ENCODE measurements around the gene LGALS9.
"Not testable (repeated sequence)": the region's sequence is repeated elsewhere in the genome, so short reads cannot be mapped to it uniquely, and the experiment has no call there.

The LGALS9 gene

DNA sequence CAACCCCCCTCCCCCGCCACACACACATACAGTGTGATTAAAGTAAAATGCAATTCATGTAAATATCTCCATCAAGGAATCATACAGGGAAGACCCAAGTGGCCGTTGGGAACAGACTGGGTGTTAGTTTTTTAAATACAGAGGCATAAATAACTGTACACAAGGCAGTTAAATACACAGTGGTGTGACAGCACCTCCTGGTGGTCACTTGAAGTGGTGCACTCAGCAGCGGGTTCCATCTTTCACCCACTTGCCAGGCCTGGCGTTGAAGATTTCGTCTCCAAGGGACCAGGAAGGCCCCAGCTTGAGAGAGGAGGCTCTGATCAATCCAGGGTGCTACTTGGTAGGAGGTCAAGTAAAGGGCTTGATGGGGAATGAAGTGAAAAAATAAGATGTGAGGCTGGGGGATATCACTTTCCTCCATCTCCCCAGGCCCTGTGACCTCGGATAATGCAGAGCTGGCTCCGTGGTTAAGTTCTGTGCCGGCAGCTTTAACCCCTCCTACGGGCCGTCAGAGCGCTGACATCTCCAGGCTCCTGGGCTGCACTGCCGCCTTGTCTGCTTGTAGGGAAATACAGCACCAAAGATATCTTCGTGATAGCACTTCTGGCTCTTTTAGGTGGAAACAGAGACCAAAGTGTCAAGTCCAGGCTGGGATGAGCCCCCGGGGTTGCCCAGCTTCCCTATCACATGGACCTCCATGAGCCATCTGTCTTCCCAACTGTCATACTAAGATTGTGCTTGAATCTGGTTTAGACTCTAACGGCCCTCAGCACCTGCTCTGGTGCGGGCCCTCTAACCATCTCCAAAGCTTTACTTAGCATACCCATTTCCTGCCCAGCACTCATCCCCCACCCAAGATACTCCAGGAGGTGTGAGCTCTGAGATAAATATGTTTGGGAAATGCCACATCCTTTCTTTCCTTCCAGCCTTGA, 20.7 kb downstream of the LGALS9 start:
- Histone ChIP-seq H3K9me3 (ENCODE audit: control insufficient read depth, low read length) (no peaks in the 10 kb centered on the region), H3K4me3 (ENCODE audit: insufficient read depth, low read depth, low read length) (no peak overlapping the region), H3K27ac (ENCODE audit: insufficient read depth, low read depth, low read length, poor library complexity, severe bottlenecking) (no peak overlapping the region), H3K27me3 (ENCODE audit: control insufficient read depth, insufficient read depth, low read length, poor library complexity, severe bottlenecking) (no peaks in the 10 kb centered on the region), H3K4me1 (ENCODE audit: control insufficient read depth, insufficient read depth, low read length) (no peaks in the 10 kb centered on the region), H3K36me3 (ENCODE audit: control insufficient read depth, insufficient read depth, low read length) (no peaks in the 10 kb centered on the region)
- WGBS, 2 experiments: 69 to 72% methylated on average over 16 of the region's 16 CpGs

DNA sequence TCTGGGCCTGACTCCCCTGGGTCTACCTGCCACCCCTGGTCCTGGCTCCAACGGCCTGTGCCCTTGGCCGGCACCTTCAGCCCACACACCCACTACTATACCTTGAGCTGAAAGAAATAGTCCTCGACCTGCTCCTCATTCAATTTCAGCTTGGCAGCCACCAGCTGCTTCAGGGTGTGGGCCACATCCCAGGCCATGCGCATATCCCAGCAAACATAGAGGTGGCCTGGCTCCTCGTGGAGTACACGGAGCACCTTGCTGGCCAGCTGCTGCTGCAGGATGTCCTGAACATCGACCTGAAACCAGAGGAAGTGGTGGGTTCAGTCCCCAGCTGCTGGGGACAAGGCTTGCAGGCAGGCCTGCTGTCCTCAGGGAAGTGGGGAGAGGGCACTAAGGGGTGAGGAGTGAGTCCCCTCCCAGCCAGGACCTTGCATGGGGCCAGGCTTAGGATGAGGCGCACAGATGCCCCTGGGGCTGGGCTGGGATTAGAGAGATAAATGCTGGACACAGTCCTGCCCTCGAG, 22.5 kb downstream of the LGALS9 start:
- not testable (repeated sequence) for H3K9me3 ChIP-seq (ENCODE audit: control insufficient read depth, low read length); H3K36me3 ChIP-seq (ENCODE audit: control insufficient read depth, insufficient read depth, low read length); H3K4me3 ChIP-seq (ENCODE audit: insufficient read depth, low read depth, low read length); H3K27me3 ChIP-seq (ENCODE audit: control insufficient read depth, insufficient read depth, low read length, poor library complexity, severe bottlenecking); H3K27ac ChIP-seq (ENCODE audit: insufficient read depth, low read depth, low read length, poor library complexity, severe bottlenecking); H3K4me1 ChIP-seq (ENCODE audit: control insufficient read depth, insufficient read depth, low read length)
- WGBS, 2 experiments: 88 to 91% methylated on average over 8 to 9 of the region's 9 CpGs

DNA sequence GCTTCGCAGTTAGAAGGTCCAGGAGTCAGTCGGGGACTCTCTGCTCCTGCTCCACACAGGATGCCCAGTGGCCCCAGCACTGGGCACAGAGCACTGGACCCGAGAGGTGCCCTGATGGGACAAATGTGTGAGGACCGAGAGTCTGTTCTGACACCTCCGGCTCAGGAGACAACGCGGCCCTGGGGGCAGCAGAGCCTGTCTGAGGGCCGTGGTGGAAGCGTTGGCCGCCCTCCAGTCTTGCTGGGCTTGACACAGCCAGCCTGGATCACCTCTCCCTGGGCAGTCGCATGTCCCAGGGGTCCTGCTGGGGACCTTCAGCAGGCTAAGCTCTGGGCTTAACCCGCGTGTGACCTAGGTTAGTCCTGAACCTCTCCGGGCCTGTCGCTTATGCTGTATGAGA, 23.1 kb downstream of the LGALS9 start:
- no peak overlapping the region for H3K27ac ChIP-seq (ENCODE audit: insufficient read depth, low read depth, low read length, poor library complexity, severe bottlenecking)
- H3K4me3 ChIP-seq (ENCODE audit: insufficient read depth, low read depth, low read length): no peak overlapping the region
- H3K9me3 ChIP-seq (ENCODE audit: control insufficient read depth, low read length): no peaks in the 10 kb centered on the region
- WGBS, 2 experiments: 94% methylated on average over 15 of the region's 15 CpGs
- no peaks in the 10 kb centered on the region for H3K36me3 ChIP-seq (ENCODE audit: control insufficient read depth, insufficient read depth, low read length)
- H3K27me3 ChIP-seq (ENCODE audit: control insufficient read depth, insufficient read depth, low read length, poor library complexity, severe bottlenecking): no peaks in the 10 kb centered on the region
- no peaks in the 10 kb centered on the region for H3K4me1 ChIP-seq (ENCODE audit: control insufficient read depth, insufficient read depth, low read length)

DNA sequence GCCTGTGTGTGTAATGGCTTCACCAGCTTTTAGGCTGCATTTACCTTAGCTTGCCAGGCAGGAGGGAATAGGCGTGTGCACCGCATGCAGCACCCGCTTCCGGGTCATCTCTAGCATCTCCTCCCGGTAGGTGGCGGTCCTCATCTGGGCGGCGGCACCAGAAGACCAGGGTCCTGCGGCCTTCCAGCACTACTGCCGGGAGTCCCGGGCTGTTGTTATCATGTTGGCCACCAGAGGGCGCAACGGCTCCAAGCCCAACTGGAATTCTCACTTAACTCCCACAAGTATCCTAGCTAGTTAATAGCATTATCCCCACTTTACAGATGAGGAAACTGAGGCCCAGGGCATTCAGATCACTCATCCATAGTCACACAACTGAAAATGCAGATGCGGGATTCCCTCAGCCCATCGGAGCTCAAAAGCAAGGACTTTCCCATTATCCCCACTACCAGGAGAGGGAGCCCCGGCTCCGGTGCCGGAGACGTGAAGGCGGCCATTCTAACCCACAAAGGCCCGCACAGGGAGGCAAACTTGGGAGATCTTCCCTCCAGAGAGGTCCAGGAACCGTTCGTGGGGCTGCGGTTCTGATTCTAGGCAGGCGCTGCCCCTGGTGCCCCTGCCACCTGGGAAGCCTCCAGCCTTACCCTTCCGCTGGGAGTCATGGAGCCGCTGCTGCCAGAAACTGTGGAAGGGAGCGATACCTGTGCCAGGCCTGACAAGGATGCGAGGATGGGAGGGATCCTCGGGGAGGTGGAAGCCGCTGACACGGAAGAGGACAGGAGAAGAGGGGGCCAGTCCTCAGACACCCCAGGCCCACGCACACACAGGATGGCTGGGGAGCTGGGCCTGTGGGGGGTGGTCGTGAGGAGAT, 23.9 kb downstream of the LGALS9 start:
- H3K27ac ChIP-seq (ENCODE audit: insufficient read depth, low read depth, low read length, poor library complexity, severe bottlenecking): no peak overlapping the region
- no peaks in the 10 kb centered on the region for H3K4me1 ChIP-seq (ENCODE audit: control insufficient read depth, insufficient read depth, low read length)
- no peaks in the 10 kb centered on the region for H3K27me3 ChIP-seq (ENCODE audit: control insufficient read depth, insufficient read depth, low read length, poor library complexity, severe bottlenecking)
- H3K4me3 ChIP-seq (ENCODE audit: insufficient read depth, low read depth, low read length): no peak overlapping the region
- no peaks in the 10 kb centered on the region for H3K36me3 ChIP-seq (ENCODE audit: control insufficient read depth, insufficient read depth, low read length)
- 51 to 52% methylated on average over 34 of the region's 34 CpGs for WGBS, 2 experiments
- H3K9me3 ChIP-seq (ENCODE audit: control insufficient read depth, low read length): no peaks in the 10 kb centered on the region

DNA sequence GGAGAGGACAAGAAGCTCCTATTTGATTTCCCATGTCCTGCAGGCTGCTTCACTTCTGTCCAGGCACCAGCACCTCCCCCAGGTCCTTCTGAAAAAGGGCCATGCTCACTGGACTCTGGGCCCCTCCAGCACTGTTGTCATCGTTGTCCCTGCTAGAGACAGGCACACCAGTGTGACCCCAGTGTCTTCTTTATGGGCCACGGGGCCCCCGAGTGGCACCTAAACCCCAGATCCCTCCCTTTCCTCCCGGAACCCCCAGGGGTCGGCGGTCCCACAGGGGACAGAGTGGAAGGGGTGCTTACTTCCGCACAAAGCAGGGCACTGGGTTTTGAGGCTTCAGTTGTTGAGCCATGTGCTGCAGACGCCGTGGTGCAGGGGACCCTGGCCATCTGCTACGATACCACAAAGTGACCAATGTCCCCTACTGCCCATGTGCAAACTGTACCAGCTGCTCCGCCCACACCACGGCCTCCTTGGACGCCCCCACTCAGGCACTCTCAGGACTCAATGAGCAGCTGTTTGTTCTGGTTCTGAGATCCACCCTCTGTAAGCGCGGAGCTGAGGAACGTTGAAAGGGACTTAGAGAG, 24.6 kb downstream of the LGALS9 start:
- WGBS, 2 experiments: 92 to 93% methylated on average over 16 of the region's 16 CpGs
- H3K27ac ChIP-seq (ENCODE audit: insufficient read depth, low read depth, low read length, poor library complexity, severe bottlenecking); H3K36me3 ChIP-seq (ENCODE audit: control insufficient read depth, insufficient read depth, low read length): not testable (repeated sequence)

DNA sequence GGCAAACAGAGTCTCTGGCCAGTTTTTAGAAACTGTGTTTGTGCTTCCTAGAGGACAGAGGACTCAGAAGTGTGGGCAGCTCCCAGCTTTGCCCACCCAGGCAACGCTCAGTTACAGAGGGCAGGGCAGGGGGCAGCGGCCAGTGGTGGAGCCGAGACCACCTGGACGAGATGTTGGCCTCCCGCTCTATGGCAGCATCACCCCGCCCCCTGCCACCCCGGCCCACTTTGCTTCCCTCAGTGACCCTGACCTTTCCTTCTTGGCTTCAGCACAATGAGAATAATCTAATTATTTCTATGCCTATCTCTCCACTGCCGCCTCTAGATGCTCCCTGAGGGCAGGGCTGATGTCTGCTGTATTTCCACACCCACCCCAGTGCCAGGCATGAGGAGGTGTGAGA, 25.6 kb downstream of the LGALS9 start:
- not testable (repeated sequence) for H3K4me1 ChIP-seq (ENCODE audit: control insufficient read depth, insufficient read depth, low read length); H3K4me3 ChIP-seq (ENCODE audit: insufficient read depth, low read depth, low read length); H3K36me3 ChIP-seq (ENCODE audit: control insufficient read depth, insufficient read depth, low read length); H3K9me3 ChIP-seq (ENCODE audit: control insufficient read depth, low read length); H3K27me3 ChIP-seq (ENCODE audit: control insufficient read depth, insufficient read depth, low read length, poor library complexity, severe bottlenecking); H3K27ac ChIP-seq (ENCODE audit: insufficient read depth, low read depth, low read length, poor library complexity, severe bottlenecking)
- 82 to 83% methylated on average over 8 of the region's 8 CpGs for WGBS, 2 experiments

More for the DNA sequence above, 24.6 kb downstream of the LGALS9 start:
- not testable (repeated sequence) for H3K27me3 ChIP-seq (ENCODE audit: control insufficient read depth, insufficient read depth, low read length, poor library complexity, severe bottlenecking); H3K9me3 ChIP-seq (ENCODE audit: control insufficient read depth, low read length); H3K4me3 ChIP-seq (ENCODE audit: insufficient read depth, low read depth, low read length); H3K4me1 ChIP-seq (ENCODE audit: control insufficient read depth, insufficient read depth, low read length)

DNA sequence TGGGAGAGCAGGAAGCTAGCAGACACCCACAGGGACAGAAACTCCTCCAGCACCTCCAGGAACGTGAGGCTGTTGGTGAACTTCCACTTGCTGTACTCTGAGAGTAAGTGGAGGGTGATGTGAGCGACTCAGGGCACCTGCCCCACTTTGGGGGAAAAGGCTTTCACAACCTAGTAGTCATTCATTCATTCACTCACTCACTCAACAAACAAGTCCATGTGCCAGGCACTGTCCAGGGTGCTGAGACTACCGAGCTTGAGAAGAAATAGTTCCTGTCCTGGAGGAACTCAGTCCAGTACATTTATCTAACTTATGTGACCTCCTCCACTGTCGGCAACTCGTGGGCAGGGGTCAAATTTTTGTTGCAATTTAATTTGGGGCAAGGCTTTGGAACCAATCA, 26.6 kb downstream of the LGALS9 start:
- no peaks in the 10 kb centered on the region for H3K9me3 ChIP-seq (ENCODE audit: control insufficient read depth, low read length)
- H3K27ac ChIP-seq (ENCODE audit: insufficient read depth, low read depth, low read length, poor library complexity, severe bottlenecking): no peak overlapping the region
- no peaks in the 10 kb centered on the region for H3K27me3 ChIP-seq (ENCODE audit: control insufficient read depth, insufficient read depth, low read length, poor library complexity, severe bottlenecking)
- H3K36me3 ChIP-seq (ENCODE audit: control insufficient read depth, insufficient read depth, low read length): no peaks in the 10 kb centered on the region
- no peak overlapping the region for H3K4me3 ChIP-seq (ENCODE audit: insufficient read depth, low read depth, low read length)
- WGBS, 2 experiments: 68 to 71% methylated on average over 5 of the region's 5 CpGs
- no peaks in the 10 kb centered on the region for H3K4me1 ChIP-seq (ENCODE audit: control insufficient read depth, insufficient read depth, low read length)

DNA sequence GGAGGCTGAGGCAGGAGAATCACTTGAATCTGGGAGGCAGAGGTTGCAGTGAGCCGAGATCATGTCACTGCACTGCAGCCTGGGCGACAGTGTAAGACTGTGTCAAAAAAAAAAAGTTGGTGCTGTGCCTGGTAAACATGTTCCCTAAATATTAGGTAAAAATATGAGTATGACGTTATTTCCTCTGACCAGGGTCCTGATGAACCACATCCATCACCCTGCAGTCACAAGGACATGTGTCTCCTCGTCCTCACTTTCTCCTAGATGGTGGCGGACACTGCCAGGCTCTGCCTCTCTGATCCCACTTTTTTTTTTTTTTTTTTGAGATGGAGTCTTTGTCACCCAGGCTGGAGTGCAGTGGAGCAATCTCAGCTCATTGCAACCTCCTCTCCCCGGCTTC, 28.7 kb downstream of the LGALS9 start:
- 84 to 86% methylated on average over 6 of the region's 6 CpGs for WGBS, 2 experiments

DNA sequence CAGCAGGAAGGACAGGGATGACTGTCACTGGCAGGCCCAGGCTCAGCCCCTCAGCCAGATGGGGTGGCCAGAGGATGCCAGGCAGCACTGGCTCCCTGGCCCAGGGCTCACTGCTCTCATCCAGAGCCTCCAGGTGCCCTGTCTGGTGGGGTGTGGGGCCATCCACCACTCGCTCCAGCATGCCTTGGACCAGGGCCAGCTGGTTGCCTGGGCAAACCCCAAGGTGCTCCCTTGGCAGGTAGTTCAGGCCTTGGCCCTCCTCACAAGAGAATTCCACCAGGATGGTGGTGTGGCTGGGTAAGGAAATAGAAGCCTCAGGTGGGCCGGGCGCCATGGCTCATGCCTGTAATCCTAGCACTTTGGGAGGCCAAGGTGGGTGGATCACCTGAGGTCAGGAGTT, 29.4 kb downstream of the LGALS9 start:
- WGBS, 2 experiments: 60 to 71% methylated on average over 3 of the region's 3 CpGs
- no peak overlapping the region for H3K27ac ChIP-seq (ENCODE audit: insufficient read depth, low read depth, low read length, poor library complexity, severe bottlenecking)
- no peaks in the 10 kb centered on the region for H3K27me3 ChIP-seq (ENCODE audit: control insufficient read depth, insufficient read depth, low read length, poor library complexity, severe bottlenecking)
- H3K36me3 ChIP-seq (ENCODE audit: control insufficient read depth, insufficient read depth, low read length): no peaks in the 10 kb centered on the region
- no peaks in the 10 kb centered on the region for H3K9me3 ChIP-seq (ENCODE audit: control insufficient read depth, low read length)
- H3K4me3 ChIP-seq (ENCODE audit: insufficient read depth, low read depth, low read length): no peak overlapping the region
- H3K4me1 ChIP-seq (ENCODE audit: control insufficient read depth, insufficient read depth, low read length): no peaks in the 10 kb centered on the region

More for the DNA sequence above, 28.7 kb downstream of the LGALS9 start:
- no peaks in the 10 kb centered on the region for H3K4me1 ChIP-seq (ENCODE audit: control insufficient read depth, insufficient read depth, low read length)
- no peak overlapping the region for H3K27ac ChIP-seq (ENCODE audit: insufficient read depth, low read depth, low read length, poor library complexity, severe bottlenecking)
- no peaks in the 10 kb centered on the region for H3K27me3 ChIP-seq (ENCODE audit: control insufficient read depth, insufficient read depth, low read length, poor library complexity, severe bottlenecking)
- H3K4me3 ChIP-seq (ENCODE audit: insufficient read depth, low read depth, low read length): no peak overlapping the region
- H3K9me3 ChIP-seq (ENCODE audit: control insufficient read depth, low read length): no peaks in the 10 kb centered on the region
- no peaks in the 10 kb centered on the region for H3K36me3 ChIP-seq (ENCODE audit: control insufficient read depth, insufficient read depth, low read length)
